GM21576 (cell line): Measurements from ENCODE around the gene GLOD4.

Experiments
- ATAC-seq: cut with Tn5 transposase; IDR thresholded peaks from one replicate; pipeline ENCODE4 v1.9.1; 2021; ENCODE audit warnings: mild to moderate bottlenecking, moderate library complexity; ENCODE audit not compliant: unreplicated experiment

GLOD4 gene

DNA sequence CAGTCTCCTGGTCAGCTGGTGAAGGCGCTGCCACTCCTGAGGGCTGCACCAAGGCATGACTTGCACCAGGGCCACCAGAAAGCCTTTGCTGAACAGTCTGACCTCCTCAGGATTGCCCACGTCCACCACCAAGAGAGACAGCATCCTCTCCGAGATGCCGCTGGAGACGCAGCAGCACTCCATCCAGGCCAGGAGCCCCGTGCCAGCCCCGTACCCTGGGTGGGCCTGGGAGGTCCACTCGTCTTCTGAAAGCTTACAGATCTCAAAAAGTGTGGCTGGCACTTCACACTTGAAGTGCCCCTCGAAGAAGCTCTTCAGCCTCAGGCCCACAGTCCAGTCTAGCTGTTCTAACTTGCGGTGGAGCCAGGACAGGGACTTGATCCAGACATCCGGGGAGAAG, 36.7 kb downstream of the GLOD4 start:
- no peak for ATAC-seq

GRCh38 chr17:744937-745336, 37.1 kb downstream of the GLOD4 start:
- no peak for ATAC-seq

DNA sequence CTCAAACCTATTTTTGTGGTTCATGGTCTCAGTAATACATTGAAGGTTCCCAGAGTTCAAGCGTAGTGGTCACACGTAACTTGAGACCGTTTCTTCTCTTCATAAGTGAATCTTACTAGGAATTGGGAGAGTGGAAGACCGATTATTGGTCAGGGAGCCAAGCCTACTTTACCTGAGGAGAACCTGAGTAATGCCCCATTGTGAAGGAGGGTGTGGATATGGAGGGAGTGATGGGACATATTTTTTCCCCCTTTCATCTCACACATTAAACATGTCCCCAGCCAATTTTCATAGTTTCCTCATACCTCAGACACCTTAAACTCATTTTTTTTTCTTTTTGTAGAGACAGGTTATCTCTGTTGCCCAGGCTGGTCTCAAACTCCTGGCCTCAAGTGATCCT, 38.9 kb downstream of the GLOD4 start:
- no peak for ATAC-seq

DNA sequence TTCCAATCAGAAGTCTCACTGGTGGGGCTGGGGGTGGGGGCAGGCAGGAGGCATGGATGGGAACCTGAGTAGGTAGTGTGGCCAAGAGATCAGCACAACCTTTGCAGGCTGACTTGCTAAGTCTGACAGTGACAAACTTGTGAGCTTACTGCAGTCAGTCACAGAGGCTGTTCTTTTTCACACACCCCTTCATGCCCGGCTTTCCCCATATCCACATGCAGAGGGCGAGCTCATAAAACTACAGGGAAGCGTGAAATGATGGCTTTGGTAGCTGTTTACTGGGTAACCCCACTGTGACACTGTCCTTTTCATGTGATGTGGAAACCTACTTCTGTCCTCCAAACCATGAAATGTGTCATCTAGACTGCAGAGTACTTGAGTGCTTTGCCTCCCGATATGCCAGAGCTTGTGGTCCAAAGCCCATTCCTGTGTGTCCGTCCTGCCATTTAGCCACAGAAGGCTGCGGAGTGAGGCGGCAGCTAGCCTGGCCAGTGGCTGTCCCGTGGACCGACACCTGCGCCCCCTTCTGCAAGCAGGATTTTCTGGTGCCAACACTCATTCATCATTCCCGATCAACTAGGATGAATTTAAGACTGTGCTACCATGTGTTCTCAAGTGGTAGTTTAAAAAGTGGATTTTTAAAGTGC, 39.8 kb downstream of the GLOD4 start:
- no peak for ATAC-seq

DNA sequence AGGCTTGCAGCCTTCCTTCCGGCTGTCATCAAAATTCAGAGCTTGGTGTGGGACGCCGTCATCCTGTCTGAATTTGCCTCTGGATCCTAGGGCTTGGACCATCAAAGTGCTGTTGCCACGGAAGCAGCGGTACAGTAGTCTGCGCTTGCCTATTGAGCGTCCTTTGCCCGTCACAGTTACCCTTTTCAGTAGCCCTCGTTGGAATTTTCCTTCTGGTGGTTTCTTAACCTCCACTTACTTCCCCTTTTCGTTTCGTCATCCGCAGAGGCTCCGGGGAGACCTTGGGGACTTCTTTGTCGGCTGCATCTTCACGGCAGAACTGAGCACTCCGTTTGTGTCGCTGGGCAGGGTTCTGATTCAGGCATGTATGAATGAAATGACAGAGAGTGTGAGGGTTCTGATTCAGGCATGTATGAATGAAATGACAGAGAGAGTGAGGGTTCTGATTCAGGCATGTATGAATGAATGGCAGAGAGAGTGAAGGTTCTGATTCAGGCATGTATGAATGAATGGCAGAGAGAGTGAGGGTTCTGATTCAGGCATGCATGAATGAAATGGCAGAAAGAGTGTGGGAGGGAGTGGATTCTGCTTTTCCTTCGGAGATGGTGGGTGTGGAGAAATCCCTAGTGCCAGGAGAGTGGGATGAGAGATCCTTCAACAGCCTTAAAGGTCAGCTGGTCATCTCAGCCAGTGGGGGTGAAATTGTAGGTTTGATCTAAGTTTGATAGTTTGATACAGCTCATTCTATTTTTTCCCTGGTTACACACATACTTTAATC, 41.7 kb downstream of the GLOD4 start:
- ATAC-seq: peak; percentile 67

GRCh38 chr17:737561-738113, 44.4 kb downstream of the GLOD4 start:
- ATAC-seq: no peak

- ATAC-seq: no peak
Measured at GRCh38 chr17:733743-734142, 48.3 kb downstream of the GLOD4 start.

GRCh38 chr17:732902-733720, 49.0 kb downstream of the GLOD4 start:
- ATAC-seq: no peak

GRCh38 chr17:732067-732901, 49.8 kb downstream of the GLOD4 start, which contains the start of gene TLCD3A:
Gene TLCD3A, plus strand, starts transcription at chr17:732596. Its CDS starts 52 bp downstream, at chr17:732648.
- no peak for ATAC-seq

DNA sequence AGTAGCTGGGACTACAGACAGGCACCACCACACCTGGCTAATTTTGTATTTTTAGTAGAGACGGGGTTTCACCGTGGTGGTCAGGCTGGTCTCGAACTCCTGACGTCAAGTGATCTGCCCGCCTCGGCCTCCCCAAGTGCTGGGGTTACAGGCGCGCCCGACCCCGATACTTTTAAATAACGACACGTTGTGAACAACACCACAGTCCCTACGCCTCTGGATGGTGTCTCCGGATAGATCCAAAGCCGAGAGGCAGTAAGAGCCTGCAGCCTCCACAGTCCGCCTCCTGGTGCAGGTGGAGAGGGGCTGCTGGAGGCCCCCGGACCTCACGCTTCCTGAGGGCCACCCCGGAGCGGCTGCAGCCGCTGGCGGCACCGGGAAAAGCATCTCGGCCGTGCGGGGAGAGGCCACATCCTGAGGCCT, 50.4 kb downstream of the GLOD4 start:
- no peak for ATAC-seq

GRCh38 chr17:728911-729310, 53.2 kb downstream of the GLOD4 start:
- no peak for ATAC-seq

DNA sequence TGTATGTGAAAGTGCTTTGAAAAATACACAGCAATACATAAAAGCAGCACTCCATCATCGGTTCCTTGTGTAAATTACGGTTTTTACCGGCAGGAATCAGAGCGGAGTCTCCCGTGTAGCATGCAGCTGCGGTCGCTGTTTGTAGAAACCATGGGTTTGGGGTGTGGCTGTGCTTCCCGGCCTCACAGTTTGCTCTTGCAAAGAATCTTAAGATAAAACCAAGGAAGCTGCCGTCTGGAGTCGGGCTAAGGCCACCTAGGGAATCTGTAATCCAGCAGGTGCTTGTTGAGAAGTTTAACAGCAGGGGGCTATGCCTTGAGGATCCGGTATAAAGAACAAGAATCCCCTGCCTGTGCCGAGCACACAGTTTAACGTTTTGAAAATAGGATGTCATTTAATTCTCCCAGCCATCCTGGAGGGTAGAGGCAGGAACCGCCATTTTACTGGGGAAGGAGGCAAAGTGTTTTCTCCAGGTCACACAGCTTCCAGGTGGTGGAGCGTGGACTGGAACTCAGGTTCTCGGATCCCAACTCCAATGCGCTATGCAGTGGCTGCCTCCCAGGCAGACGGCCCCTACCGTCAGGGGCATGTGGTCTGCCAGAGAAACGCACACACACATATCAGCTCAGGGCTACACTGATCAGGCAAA, 55.7 kb downstream of the GLOD4 start:
- no peak for ATAC-seq

DNA sequence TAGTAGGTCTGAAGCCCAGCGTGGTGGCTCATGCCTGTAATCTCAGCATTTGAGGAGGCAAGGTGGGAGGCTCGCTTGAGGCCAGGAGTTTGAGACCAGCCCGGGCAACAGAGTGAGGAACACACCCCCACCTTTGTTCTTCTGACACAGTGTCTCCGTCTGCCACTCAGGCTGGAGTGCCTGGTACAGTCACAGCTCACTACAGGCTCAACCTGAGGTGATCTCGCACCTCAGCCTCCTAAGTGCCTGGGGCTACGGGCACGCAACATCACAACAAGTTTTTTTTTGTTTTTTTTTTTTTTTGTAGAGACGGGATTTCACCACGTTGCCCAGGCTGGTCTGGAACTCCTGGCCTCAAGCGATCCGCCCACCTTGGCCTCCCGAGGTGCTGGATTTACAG, 56.3 kb downstream of the GLOD4 start:
- ATAC-seq: no peak

GRCh38 chr17:725084-725483, 57.0 kb downstream of the GLOD4 start:
- no peak for ATAC-seq

- ATAC-seq: no peak
Measured at GRCh38 chr17:721540-721937, 60.5 kb downstream of the GLOD4 start.

- no peak for ATAC-seq
Measured at GRCh38 chr17:720706-721539, 61.2 kb downstream of the GLOD4 start.

DNA sequence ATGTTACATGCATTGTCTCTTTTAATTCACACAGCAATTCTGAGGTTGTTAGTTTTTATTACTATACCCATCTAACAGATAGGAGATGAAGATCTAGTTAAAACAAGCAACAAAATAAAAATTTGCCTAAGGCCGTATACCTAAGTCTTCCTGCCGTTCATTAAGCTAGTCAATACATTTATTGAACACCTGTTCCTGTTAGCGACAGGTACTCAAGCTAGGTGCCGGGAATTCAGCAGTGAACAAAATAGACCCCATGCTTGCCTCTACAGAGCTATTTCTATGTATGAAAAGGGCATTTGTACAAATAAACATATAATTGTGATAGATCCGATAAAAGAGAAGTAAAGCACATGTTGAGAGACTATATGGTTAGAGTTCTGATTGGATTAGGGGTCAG, 64.0 kb downstream of the GLOD4 start:
- no peak for ATAC-seq
